Measurements from ENCODE around the gene TTLL9. TPM values are rescaled to one million over a fixed set of nuclear protein-coding genes. Genes with fewer than 3 reads are reported as not detected.

TTLL9 gene
- polyA plus RNA-seq, 1 donor: 1.0 TPM

- no peaks in the 10 kb centered on the region for H3K9me3 ChIP-seq (ENCODE audit: control insufficient read depth, low read depth, low read length)
- H3K4me3 ChIP-seq (ENCODE audit: low read length): no peak overlapping the region
- DNase-seq: no peak
- H3K27me3 ChIP-seq (ENCODE audit: control insufficient read depth, insufficient read depth, low read length): peaks cover 12% of the 10 kb centered on the region
- no CpG with 5 or more reads among the region's 28 CpGs for WGBS (ENCODE audit: insufficient coverage, low lambda C conversion rate)
- no peaks in the 10 kb centered on the region for H3K4me1 ChIP-seq (ENCODE audit: control insufficient read depth, insufficient read depth, low read length)
- H3K27ac ChIP-seq (ENCODE audit: low read length): no peak overlapping the region
- no peaks in the 10 kb centered on the region for H3K36me3 ChIP-seq (ENCODE audit: control insufficient read depth, insufficient read depth, low read length)
These were observed 25.6 kb upstream of the TTLL9 start for GRCh38 chr20:31844737-31845299.

- 62% methylated on average over 2 of the region's 21 CpGs for WGBS (ENCODE audit: insufficient coverage, low lambda C conversion rate)
- no peaks in the 10 kb centered on the region for H3K9me3 ChIP-seq (ENCODE audit: control insufficient read depth, low read depth, low read length)
- H3K36me3 ChIP-seq (ENCODE audit: control insufficient read depth, insufficient read depth, low read length): no peaks in the 10 kb centered on the region
- H3K4me3 ChIP-seq (ENCODE audit: low read length): no peak within 1 kb of the TSS
- no peak within 1 kb of the TSS for H3K27ac ChIP-seq (ENCODE audit: low read length)
- no peak for DNase-seq
- no peaks in the 10 kb centered on the region for H3K4me1 ChIP-seq (ENCODE audit: control insufficient read depth, insufficient read depth, low read length)
- H3K27me3 ChIP-seq (ENCODE audit: control insufficient read depth, insufficient read depth, low read length): peaks cover 18% of the 10 kb centered on the region
These were observed 25.1 kb upstream of the TTLL9 start, which contains the start of gene FOXS1 for GRCh38 chr20:31845300-31845863. FOXS1 (minus strand) TSS chr20:31845604; CDS start chr20:31845542, 62 bp downstream.

- Histone ChIP-seq H3K27ac (ENCODE audit: low read length) (no peak overlapping the region), H3K9me3 (ENCODE audit: control insufficient read depth, low read depth, low read length) (no peaks in the 10 kb centered on the region), H3K4me3 (ENCODE audit: low read length) (no peak overlapping the region), H3K36me3 (ENCODE audit: control insufficient read depth, insufficient read depth, low read length) (no peaks in the 10 kb centered on the region), H3K4me1 (ENCODE audit: control insufficient read depth, insufficient read depth, low read length) (no peaks in the 10 kb centered on the region), H3K27me3 (ENCODE audit: control insufficient read depth, insufficient read depth, low read length) (peaks cover 31% of the 10 kb centered on the region)
- no CpG with 5 or more reads among the region's 3 CpGs for WGBS (ENCODE audit: insufficient coverage, low lambda C conversion rate)
- DNase-seq: no peak
These were observed 23.7 kb upstream of the TTLL9 start for GRCh38 chr20:31846793-31847138.

GRCh38 chr20:31848088-31848999 lies 22.1 kb upstream of the TTLL9 start:
- Histone ChIP-seq H3K27me3 (ENCODE audit: control insufficient read depth, insufficient read depth, low read length) (peaks cover 36% of the 10 kb centered on the region), H3K4me3 (ENCODE audit: low read length) (no peak overlapping the region), H3K27ac (ENCODE audit: low read length) (no peak overlapping the region), H3K9me3 (ENCODE audit: control insufficient read depth, low read depth, low read length) (no peaks in the 10 kb centered on the region), H3K4me1 (ENCODE audit: control insufficient read depth, insufficient read depth, low read length) (no peaks in the 10 kb centered on the region), H3K36me3 (ENCODE audit: control insufficient read depth, insufficient read depth, low read length) (no peaks in the 10 kb centered on the region)
- no CpG with 5 or more reads among the region's 32 CpGs for WGBS (ENCODE audit: insufficient coverage, low lambda C conversion rate)
- no peak for DNase-seq

- Histone ChIP-seq H3K27me3 (ENCODE audit: control insufficient read depth, insufficient read depth, low read length) (peaks cover 36% of the 10 kb centered on the region), H3K36me3 (ENCODE audit: control insufficient read depth, insufficient read depth, low read length) (no peaks in the 10 kb centered on the region), H3K27ac (ENCODE audit: low read length) (no peak overlapping the region), H3K9me3 (ENCODE audit: control insufficient read depth, low read depth, low read length) (no peaks in the 10 kb centered on the region), H3K4me1 (ENCODE audit: control insufficient read depth, insufficient read depth, low read length) (no peaks in the 10 kb centered on the region), H3K4me3 (ENCODE audit: low read length) (no peak overlapping the region)
- no peak for DNase-seq
- no CpG with 5 or more reads among the region's 45 CpGs for WGBS (ENCODE audit: insufficient coverage, low lambda C conversion rate)
These were observed 21.0 kb upstream of the TTLL9 start for GRCh38 chr20:31849306-31849930.

- no peak for DNase-seq
- Histone ChIP-seq H3K9me3 (ENCODE audit: control insufficient read depth, low read depth, low read length) (no peaks in the 10 kb centered on the region), H3K4me3 (ENCODE audit: low read length) (no peak overlapping the region), H3K36me3 (ENCODE audit: control insufficient read depth, insufficient read depth, low read length) (no peaks in the 10 kb centered on the region), H3K27me3 (ENCODE audit: control insufficient read depth, insufficient read depth, low read length) (peaks cover 38% of the 10 kb centered on the region), H3K4me1 (ENCODE audit: control insufficient read depth, insufficient read depth, low read length) (no peaks in the 10 kb centered on the region), H3K27ac (ENCODE audit: low read length) (no peak overlapping the region)
- 57% methylated on average over 6 of the region's 11 CpGs for WGBS (ENCODE audit: insufficient coverage, low lambda C conversion rate)
These were observed 19.0 kb upstream of the TTLL9 start for GRCh38 chr20:31851240-31851955.

GRCh38 chr20:31853481-31853880 lies 17.0 kb upstream of the TTLL9 start:
- no peaks in the 10 kb centered on the region for H3K9me3 ChIP-seq (ENCODE audit: control insufficient read depth, low read depth, low read length)
- H3K4me3 ChIP-seq (ENCODE audit: low read length): no peak overlapping the region
- peaks cover 37% of the 10 kb centered on the region for H3K27me3 ChIP-seq (ENCODE audit: control insufficient read depth, insufficient read depth, low read length)
- WGBS (ENCODE audit: insufficient coverage, low lambda C conversion rate): no CpG with 5 or more reads among the region's 7 CpGs
- H3K36me3 ChIP-seq (ENCODE audit: control insufficient read depth, insufficient read depth, low read length): no peaks in the 10 kb centered on the region
- DNase-seq: no peak
- peaks cover 10% of the 10 kb centered on the region for H3K4me1 ChIP-seq (ENCODE audit: control insufficient read depth, insufficient read depth, low read length)
- no peak overlapping the region for H3K27ac ChIP-seq (ENCODE audit: low read length)

GRCh38 chr20:31856516-31856915 lies 13.9 kb upstream of the TTLL9 start:
- Histone ChIP-seq H3K27me3 (ENCODE audit: control insufficient read depth, insufficient read depth, low read length) (peaks cover 20% of the 10 kb centered on the region), H3K9me3 (ENCODE audit: control insufficient read depth, low read depth, low read length) (no peaks in the 10 kb centered on the region), H3K4me3 (ENCODE audit: low read length) (no peak overlapping the region), H3K4me1 (ENCODE audit: control insufficient read depth, insufficient read depth, low read length) (peaks cover 17% of the 10 kb centered on the region), H3K36me3 (ENCODE audit: control insufficient read depth, insufficient read depth, low read length) (no peaks in the 10 kb centered on the region), H3K27ac (ENCODE audit: low read length) (no peak overlapping the region)
- DNase-seq: no peak
- no CpG with 5 or more reads among the region's 3 CpGs for WGBS (ENCODE audit: insufficient coverage, low lambda C conversion rate)

GRCh38 chr20:31857861-31858759 lies 12.3 kb upstream of the TTLL9 start:
- no CpG with 5 or more reads among the region's 15 CpGs for WGBS (ENCODE audit: insufficient coverage, low lambda C conversion rate)
- H3K36me3 ChIP-seq (ENCODE audit: control insufficient read depth, insufficient read depth, low read length): no peaks in the 10 kb centered on the region
- no peak overlapping the region for H3K27ac ChIP-seq (ENCODE audit: low read length)
- H3K4me3 ChIP-seq (ENCODE audit: low read length): no peak overlapping the region
- H3K27me3 ChIP-seq (ENCODE audit: control insufficient read depth, insufficient read depth, low read length): peaks cover 13% of the 10 kb centered on the region
- no peaks in the 10 kb centered on the region for H3K9me3 ChIP-seq (ENCODE audit: control insufficient read depth, low read depth, low read length)
- DNase-seq: no peak
- H3K4me1 ChIP-seq (ENCODE audit: control insufficient read depth, insufficient read depth, low read length): peaks cover 23% of the 10 kb centered on the region

All from large intestine (tissue), 3 donors.